Endothelial cell of umbilical vein (primary cell): ENCODE results near the gene RAD18. TPM values are rescaled to one million over a fixed set of nuclear protein-coding genes. Genes with fewer than 3 reads are reported as not detected.
A peak's percentile ranks its signal among the peaks of the same experiment; 100 is the strongest.

Experiments
- BruUV-seq: library from RNA; stranded (reverse); fragments of 400-500 nt; replicated peaks from 2 replicates; lab custom pipeline; 2021; lab: Mats Ljungman, UMichigan
- CTCF ChIA-PET: fragments of 300-600, 350-600 bp; sonication (Branson Sonifier 250); formaldehyde crosslinking; loops from one replicate; lab custom pipeline; 2021; ENCODE audit warnings: antibody characterized with exemption, inconsistent platforms; lab: Charles Lee
- POLR2A ChIA-PET: fragments of 300-600, 350-600 bp; sonication (Branson Sonifier 250); formaldehyde crosslinking; loops from one replicate; lab custom pipeline; 2021; ENCODE audit warnings: antibody characterized with exemption, inconsistent platforms; lab: Charles Lee
- DNase-seq: peaks from one replicate; pipeline ENCODE4 v3.0.0-alpha.2; 2011; ENCODE audit warnings: low read depth, low spot score
- FAIRE-seq: peaks from 2 replicates; lab custom pipeline; 2011; peaks lifted over from hg19 to GRCh38; lab: Jason Lieb, UNC
- H2AFZ ChIP-seq: 2 replicates; pipeline ENCODE4 v1.6.0; 2012; ENCODE audit warnings: low read depth, low read length, control low read depth, inconsistent platforms
- H3K27ac ChIP-seq: 2 replicates; pipeline ENCODE4 v1.5.1; 2011; ENCODE audit warnings: low read depth, mild to moderate bottlenecking, control low read depth, low read length, moderate library complexity; ENCODE audit not compliant: insufficient read depth
- H3K27me3 ChIP-seq, 2 experiments: 2 replicates each; pipeline versions ENCODE4 v1.6.0 to v1.6.1; 2011; ENCODE audit warnings: low read length in 2 of 2, mixed read lengths in 1 of 2; ENCODE audit not compliant: control insufficient read depth in 2 of 2, insufficient read depth in 2 of 2
- H3K36me3 ChIP-seq, 2 experiments: 2 replicates in 1 of 2; 3 replicates in 1 of 2; pipeline ENCODE4 v1.5.1; 2011; ENCODE audit warnings: low read length in 2 of 2, mild to moderate bottlenecking in 1 of 2, moderate library complexity in 1 of 2; ENCODE audit not compliant: control insufficient read depth in 2 of 2, insufficient read depth in 2 of 2; ENCODE audit errors: extremely low read depth in 1 of 2
- H3K4me1 ChIP-seq: 3 replicates; pipeline ENCODE4 v1.5.1; 2011; ENCODE audit warnings: mild to moderate bottlenecking, low read length; ENCODE audit not compliant: control insufficient read depth, insufficient read depth; ENCODE audit errors: extremely low read depth
- H3K4me2 ChIP-seq: 2 replicates; pipeline ENCODE4 v1.6.1; 2011; ENCODE audit warnings: low read length, control low read depth, mixed read lengths; ENCODE audit not compliant: insufficient read depth
- H3K4me3 ChIP-seq, 3 experiments: fragments of 200-600 bp in 1 of 3; sonication (generic), shearing (Covaris generic) in 1 of 3; replicated peaks in 1 of 3; 2 replicates each; pipeline ENCODE4 v1.5.1; 2011 to 2016; ENCODE audit warnings: control low read depth in 3 of 3, low read length in 3 of 3, mild to moderate bottlenecking in 2 of 3, inconsistent platforms in 1 of 3, low read depth in 1 of 3, moderate library complexity in 1 of 3; ENCODE audit not compliant: insufficient read depth in 1 of 3
- H3K79me2 ChIP-seq: 2 replicates; pipeline ENCODE4 v1.6.0; 2012; ENCODE audit warnings: low read length, inconsistent platforms; ENCODE audit not compliant: control insufficient read depth, insufficient read depth
- H3K9ac ChIP-seq: replicated peaks from 2 replicates; pipeline ENCODE3; 2011; ENCODE audit warnings: low read length, control low read depth; ENCODE audit not compliant: insufficient read depth; ENCODE audit errors: extremely low read depth
- H3K9me1 ChIP-seq: replicated peaks from 3 replicates; pipeline ENCODE4 v1.6.0; 2011; ENCODE audit warnings: mild to moderate bottlenecking, low read length; ENCODE audit not compliant: control insufficient read depth, insufficient read depth; ENCODE audit errors: extremely low read depth
- H3K9me3 ChIP-seq: replicated peaks from 2 replicates; pipeline ENCODE4 v1.5.1; 2012; ENCODE audit warnings: low read length, inconsistent platforms; ENCODE audit not compliant: control insufficient read depth, insufficient read depth
- H4K20me1 ChIP-seq: replicated peaks from 2 replicates; pipeline ENCODE3; 2011; ENCODE audit warnings: mild to moderate bottlenecking, low read length; ENCODE audit not compliant: control insufficient read depth, insufficient read depth; ENCODE audit errors: extremely low read depth
- CTCF ChIP-seq, 2 donors: IDR thresholded peaks; 1 replicate in 1 of 2; 2 replicates in 1 of 2; pipeline ENCODE4 v1.5.1; 2011; ENCODE audit warnings: low read length in 2 of 2, mild to moderate bottlenecking in 2 of 2, moderate library complexity in 2 of 2, control low read depth in 1 of 2, inconsistent platforms in 1 of 2, low read depth in 1 of 2; ENCODE audit not compliant: insufficient read depth in 1 of 2; ENCODE audit errors: extremely low read depth in 1 of 2
- JUN ChIP-seq: IDR thresholded peaks from 2 replicates; pipeline ENCODE4 v1.6.1; 2011; ENCODE audit warnings: borderline replicate concordance, low read depth; ENCODE audit not compliant: insufficient read length, insufficient read depth
- MAX ChIP-seq: IDR thresholded peaks from 2 replicates; pipeline ENCODE4 v1.6.1; 2011; ENCODE audit not compliant: insufficient read depth, insufficient read length
- dilution Hi-C: fragments of 300-500 bp; cut with MboI; formaldehyde crosslinking; loops from one replicate; pipeline ENCODE4 v1.15.0; 2019; ENCODE audit warnings: low sequenced_read_pairs; ENCODE audit not compliant: extremely low pct_ligation_motif_present
- intact Hi-C: fragments of 100-400 bp; cut with micrococcal nuclease; formaldehyde crosslinking; loops from one replicate; pipeline ENCODE4 v1.10.0; 2022
- polyA plus RNA-seq, 4 experiments: library from polyadenylated mRNA; depleted of rRNA in 3 of 4; stranded (reverse) in 3 of 4; unstranded in 1 of 4; fragments of >200 nt; gene quantifications; 2 replicates each; pipeline versions ENCODE4 v1.2.1 to v1.2.3, GENCODE V29; 2011 to 2012; ENCODE audit warnings: missing spikeins in 1 of 4
- total RNA-seq: library from RNA; stranded (reverse); gene quantifications from 2 replicates; pipeline ENCODE4 v1.2.3, GENCODE V29; 2021

RAD18 gene
- total and polyA plus RNA-seq, 2 donors (not counting 3 experiments of a cell fraction or from before 2014, with no cell fraction given), result 7.9 to 23.8 TPM

- Histone ChIP-seq H3K4me1 (no peaks in the 10 kb centered on the region), H3K4me3 (no peak overlapping the region), H3K79me2 (no peaks in the 10 kb centered on the region), H3K9me3 (no peaks in the 10 kb centered on the region), H3K4me2 (no peak overlapping the region), H3K9me1 (no peaks in the 10 kb centered on the region), H4K20me1 (no peaks in the 10 kb centered on the region), H3K36me3 (no peaks in the 10 kb centered on the region), H3K27me3 (peaks cover 2 to 8% of the 10 kb centered on the region in 2 experiments), H3K27ac (no peak overlapping the region), H3K9ac (no peak overlapping the region), H2AFZ (no peak overlapping the region)
- no TSS peak for BruUV-seq
- ChIA-PET POLR2A (no interaction called here), CTCF (interaction anchor here (1.0 to 7.9 kb wide), 9 partner anchors 16 to 332 kb away, joined by 3 to 73 read pairs (median 8); partner anchors contain the start of gene OXTR)
- intact Hi-C loops (loop anchor here (1.0 kb wide), 3 partner anchors 17 to 331 kb away; no protein-coding TSS in a partner anchor), dilution Hi-C loops (no loop called here)
- TF ChIP-seq JUN (no peak), MAX (no peak), CTCF (IDR thresholded peaks at IDR 0.05; ENCODE audit: extremely low read depth in 1 of 2, insufficient read depth in 1 of 2, low read depth in 1 of 2, low read length in 2 of 2) (peak; percentile 82 to 89)
- DNase-seq, result peak; percentile 60
- peak; percentile 89 for FAIRE-seq
These were observed 7.8 kb upstream of the RAD18 start for GRCh38 chr3:8970971-8971589.
